ENCODE data around the gene G0S2. TPM values are rescaled to one million over a fixed set of nuclear protein-coding genes. Genes with fewer than 3 reads are reported as not detected.

Gene G0S2
- total and polyA plus RNA-seq, 9 of the 15 experiments (the other 6 are each of a cell fraction or from before 2014, with no cell fraction given) = 0.18 to 65.6 (median 11.4) TPM

- TF ChIP-seq ZNF398 (CRISPR knock-in tag; IDR thresholded peaks at IDR 0.05) (no peak), CBX5 (IDR thresholded peaks at IDR 0.05; ENCODE audit: borderline replicate concordance, low read depth) (no peak), ZNF121 (CRISPR knock-in tag; conservative IDR thresholded peaks at IDR 0.05) (no peak), ZBTB12 (CRISPR knock-in tag; IDR thresholded peaks at IDR 0.05) (no peak), TCF3 (CRISPR knock-in tag; IDR thresholded peaks at IDR 0.05) (no peak), MXD1 (CRISPR knock-in tag; IDR thresholded peaks at IDR 0.05; ENCODE audit: borderline replicate concordance, poor library complexity, severe bottlenecking) (no peak), L3MBTL2 (IDR thresholded peaks at IDR 0.05) (peak; percentile 54), HBP1 (CRISPR knock-in tag; IDR thresholded peaks at IDR 0.05) (no peak), ZNF134 (CRISPR knock-in tag; conservative IDR thresholded peaks at IDR 0.05) (no peak), SP2 (IDR thresholded peaks at IDR 0.05; ENCODE audit: extremely low read depth, low read depth, low read length, poor library complexity, severe bottlenecking) (no peak), NR4A1 (CRISPR knock-in tag; IDR thresholded peaks at IDR 0.05) (no peak), NR4A1 (tag; IDR thresholded peaks at IDR 0.05) (0 out of 2 replicates have a peak, but pooled peaks have one; percentile 37), ZNF280B (CRISPR knock-in tag; IDR thresholded peaks at IDR 0.05) (no peak), ZBTB49 (CRISPR knock-in tag; IDR thresholded peaks at IDR 0.05; ENCODE audit: borderline replicate concordance) (no peak), FOXK1 (CRISPR knock-in tag; IDR thresholded peaks at IDR 0.05; ENCODE audit: borderline replicate concordance) (no peak), MAZ (CRISPR knock-in tag; conservative IDR thresholded peaks at IDR 0.05 in 1 of 2, IDR thresholded peaks at IDR 0.05 in 1 of 2) (0 out of 4 replicates have a peak, but pooled peaks of 1 of the 2 experiments have one; percentile 51), CTBP1 (IDR thresholded peaks at IDR 0.05; ENCODE audit: borderline replicate concordance) (peak; percentile 27; the same call in 1 of the 2 replicates), ZFX (CRISPR knock-in tag; IDR thresholded peaks at IDR 0.05) (peak; percentile 50; the same call in 1 of the 2 replicates), FOS (IDR thresholded peaks at IDR 0.05; ENCODE audit: extremely low read depth, insufficient read length) (peak; percentile 20)
Observed at GRCh38 chr1:209651138-209651587, 24.0 kb upstream of the G0S2 start (continued).

All from K562 (cell line).